Fibroblast of lung (primary cell): ENCODE measurements around the gene CCT7. TPM values are rescaled to one million over a fixed set of nuclear protein-coding genes. Genes with fewer than 3 reads are reported as not detected.

Experiments used
- DNase-seq, 2 donors: peaks; one replicate each; pipeline versions ENCODE4 v3.0.0 to v3.0.0-alpha.2; 2010; ENCODE audit warnings: low read depth in 2 of 2
- H2AFZ ChIP-seq: 2 replicates; pipeline ENCODE4 v1.5.1; 2012; ENCODE audit warnings: low read length, control low read depth, inconsistent platforms
- H3K27ac ChIP-seq: 2 replicates; pipeline ENCODE4 v1.5.1; 2011; ENCODE audit warnings: low read length, control low read depth; ENCODE audit not compliant: insufficient read depth
- H3K27me3 ChIP-seq: 2 replicates; pipeline ENCODE4 v1.5.1; 2011; ENCODE audit warnings: mild to moderate bottlenecking, low read length; ENCODE audit not compliant: control insufficient read depth, insufficient read depth
- H3K36me3 ChIP-seq: 2 replicates; pipeline ENCODE4 v1.5.1; 2011; ENCODE audit warnings: low read length; ENCODE audit not compliant: control insufficient read depth, insufficient read depth
- H3K4me1 ChIP-seq: 2 replicates; pipeline ENCODE4 v1.5.1; 2011; ENCODE audit warnings: low read length; ENCODE audit not compliant: control insufficient read depth, insufficient read depth; ENCODE audit errors: extremely low read depth
- H3K4me2 ChIP-seq: 2 replicates; pipeline ENCODE4 v1.5.1; 2011; ENCODE audit warnings: low read length, control low read depth; ENCODE audit not compliant: insufficient read depth; ENCODE audit errors: extremely low read depth
- H3K4me3 ChIP-seq, 4 experiments: fragments of 200-600 bp in 1 of 4; sonication (generic) in 1 of 4; replicated peaks in 1 of 4; 2 replicates each; pipeline ENCODE4 v1.5.1; 2011 to 2016; ENCODE audit warnings: low read length in 4 of 4, low read depth in 3 of 4, mild to moderate bottlenecking in 3 of 4, control low read depth in 2 of 4, inconsistent platforms in 1 of 4, mixed read lengths in 1 of 4; ENCODE audit not compliant: insufficient read depth in 1 of 4; ENCODE audit errors: control extremely low read depth in 1 of 4
- H3K79me2 ChIP-seq: 2 replicates; pipeline ENCODE4 v1.5.1; 2012; ENCODE audit warnings: mild to moderate bottlenecking, low read length, inconsistent platforms; ENCODE audit not compliant: control insufficient read depth, insufficient read depth
- H3K9ac ChIP-seq: 2 replicates; pipeline ENCODE4 v1.5.1; 2011; ENCODE audit warnings: mild to moderate bottlenecking, low read length, control low read depth; ENCODE audit not compliant: insufficient read depth
- H3K9me3 ChIP-seq: 2 replicates; pipeline ENCODE4 v1.5.1; 2012; ENCODE audit warnings: low read depth, low read length; ENCODE audit not compliant: control insufficient read depth, insufficient read depth
- H4K20me1 ChIP-seq: 2 replicates; pipeline ENCODE4 v1.5.1; 2011; ENCODE audit warnings: low read length; ENCODE audit not compliant: control insufficient read depth, insufficient read depth; ENCODE audit errors: extremely low read depth
- CTCF ChIP-seq, 2 donors: IDR thresholded peaks in 1 of 2; conservative IDR thresholded peaks in 1 of 2; 1 replicate in 1 of 2; 2 replicates in 1 of 2; pipeline ENCODE4 v1.5.1; 2011 to 2012; ENCODE audit warnings: low read length in 2 of 2, control low read depth in 1 of 2, inconsistent platforms in 1 of 2, low read depth in 1 of 2, mild to moderate bottlenecking in 1 of 2
- EZH2 ChIP-seq: IDR thresholded peaks from 2 replicates; pipeline ENCODE4 v1.5.1; 2012; ENCODE audit warnings: low read length, control low read depth, mild to moderate bottlenecking; ENCODE audit errors: missing control alignments
- polyA plus RNA-seq, 2 donors: library from polyadenylated mRNA; depleted of rRNA in 1 of 2; stranded (reverse) in 1 of 2; unstranded in 1 of 2; fragments of >200 nt; gene quantifications; 2 replicates each; pipeline ENCODE4 v1.2.1, GENCODE V29; 2011 to 2012; ENCODE audit warnings: missing spikeins in 1 of 2
- total RNA-seq: library from RNA; depleted of rRNA; stranded (reverse); fragments of >200 nt; gene quantifications from 2 replicates; pipeline ENCODE4 v1.2.1, GENCODE V29; 2014

CCT7 gene
- total and polyA plus RNA-seq, 2 donors (not counting 1 experiment from before 2014, with no cell fraction given) = 233 to 299 TPM

GRCh38 chr2:73217160-73217559 is 16.9 kb upstream of the CCT7 start:
- Histone ChIP-seq H4K20me1 (no peaks in the 10 kb centered on the region), H3K79me2 (peaks cover 16% of the 10 kb centered on the region), H3K27ac (no peak overlapping the region), H3K4me3 (no peak overlapping the region), H3K4me1 (no peaks in the 10 kb centered on the region), H2AFZ (no peak overlapping the region), H3K9ac (no peak overlapping the region), H3K27me3 (no peaks in the 10 kb centered on the region), H3K36me3 (peaks cover 1% of the 10 kb centered on the region), H3K9me3 (no peaks in the 10 kb centered on the region), H3K4me2 (no peak overlapping the region)
- TF ChIP-seq EZH2 (no peak), CTCF (conservative IDR thresholded peaks at IDR 0.05 in 1 of 2, IDR thresholded peaks at IDR 0.05 in 1 of 2; ENCODE audit: low read depth in 1 of 2, low read length in 2 of 2) (no peak)
- no peak for DNase-seq

GRCh38 chr2:73217826-73218225 is 16.3 kb upstream of the CCT7 start:
- H3K9ac ChIP-seq = no peak overlapping the region
- no peaks in the 10 kb centered on the region for H3K4me1 ChIP-seq
- H3K9me3 ChIP-seq = no peaks in the 10 kb centered on the region
- H3K27ac ChIP-seq = no peak overlapping the region
- H4K20me1 ChIP-seq = no peaks in the 10 kb centered on the region
- DNase-seq = no peak
- no peak overlapping the region for H3K4me3 ChIP-seq
- H3K4me2 ChIP-seq = no peak overlapping the region
- TF ChIP-seq CTCF (conservative IDR thresholded peaks at IDR 0.05 in 1 of 2, IDR thresholded peaks at IDR 0.05 in 1 of 2; ENCODE audit: low read depth in 1 of 2, low read length in 2 of 2) = no peak
- peaks cover 4% of the 10 kb centered on the region for H3K36me3 ChIP-seq
- H3K27me3 ChIP-seq = no peaks in the 10 kb centered on the region
- peaks cover 16% of the 10 kb centered on the region for H3K79me2 ChIP-seq
- no peak overlapping the region for H2AFZ ChIP-seq

GRCh38 chr2:73218298-73218697 is 15.8 kb upstream of the CCT7 start:
- H3K4me3 ChIP-seq = no peak overlapping the region
- no peak overlapping the region for H3K27ac ChIP-seq

More at GRCh38 chr2:73218298-73218697, 15.8 kb upstream of the CCT7 start:
- H3K36me3 ChIP-seq = peaks cover 4% of the 10 kb centered on the region
- no peaks in the 10 kb centered on the region for H3K4me1 ChIP-seq
- TF ChIP-seq EZH2 (no peak), CTCF (conservative IDR thresholded peaks at IDR 0.05 in 1 of 2, IDR thresholded peaks at IDR 0.05 in 1 of 2; ENCODE audit: low read depth in 1 of 2, low read length in 2 of 2) (no peak)
- no peak overlapping the region for H3K9ac ChIP-seq
- peak; percentile 8 to 30 for DNase-seq
- H3K79me2 ChIP-seq = peaks cover 16% of the 10 kb centered on the region
- no peaks in the 10 kb centered on the region for H4K20me1 ChIP-seq
- H3K27me3 ChIP-seq = no peaks in the 10 kb centered on the region
- H3K9me3 ChIP-seq = no peaks in the 10 kb centered on the region
- H2AFZ ChIP-seq = no peak overlapping the region
- no peak overlapping the region for H3K4me2 ChIP-seq
